Measurements from ENCODE around the gene RASSF1. TPM values are rescaled to one million over a fixed set of nuclear protein-coding genes. Genes with fewer than 3 reads are reported as not detected.

Gene RASSF1
- total RNA-seq, 1 donor from 2014 or later, result 13.8 TPM

GRCh38 chr3:50334339-50335075, 6.1 kb downstream of the RASSF1 start:
- no peak for TF ChIP-seq CTCF (conservative IDR thresholded peaks at IDR 0.05)
- Mint-ChIP-seq H3K9me3 (no peaks in the 10 kb centered on the region), H3K4me1 (ENCODE audit: unreplicated experiment) (peaks cover 19% of the 10 kb centered on the region), H3K27me3 (peaks cover 11% of the 10 kb centered on the region), H3K4me3 (no peak overlapping the region), H3K36me3 (peaks cover 4% of the 10 kb centered on the region), H3K27ac (peak overlapping the region; percentile 39)
- DNase-seq (ENCODE audit: extremely low spot score, unreplicated experiment), result no peak

- Mint-ChIP-seq H3K9me3 (no peaks in the 10 kb centered on the region), H3K4me1 (ENCODE audit: unreplicated experiment) (peaks cover 17% of the 10 kb centered on the region), H3K27me3 (peaks cover 4% of the 10 kb centered on the region), H3K4me3 (no peak overlapping the region), H3K27ac (peak overlapping the region; percentile 39), H3K36me3 (peaks cover 4% of the 10 kb centered on the region)
- TF ChIP-seq CTCF (conservative IDR thresholded peaks at IDR 0.05), result no peak
- DNase-seq (ENCODE audit: extremely low spot score, unreplicated experiment), result no peak
Measured at GRCh38 chr3:50333744-50334328, 6.8 kb downstream of the RASSF1 start.

- Mint-ChIP-seq H3K9me3 (no peaks in the 10 kb centered on the region), H3K27me3 (no peaks in the 10 kb centered on the region), H3K36me3 (peaks cover 3% of the 10 kb centered on the region), H3K4me3 (no peak overlapping the region), H3K27ac (no peak overlapping the region), H3K4me1 (ENCODE audit: unreplicated experiment) (peaks cover 13% of the 10 kb centered on the region)
- no peak for DNase-seq (ENCODE audit: extremely low spot score, unreplicated experiment)
- no peak for TF ChIP-seq CTCF (conservative IDR thresholded peaks at IDR 0.05)
Measured at GRCh38 chr3:50331364-50331907, 9.2 kb downstream of the RASSF1 start.

- Mint-ChIP-seq H3K27ac (no peak overlapping the region), H3K27me3 (no peaks in the 10 kb centered on the region), H3K36me3 (no peaks in the 10 kb centered on the region), H3K9me3 (no peaks in the 10 kb centered on the region), H3K4me1 (ENCODE audit: unreplicated experiment) (peaks cover 7% of the 10 kb centered on the region), H3K4me3 (no peak overlapping the region)
- no peak for TF ChIP-seq CTCF (conservative IDR thresholded peaks at IDR 0.05)
- DNase-seq (ENCODE audit: extremely low spot score, unreplicated experiment), result no peak
Measured at GRCh38 chr3:50330330-50330729, 10.3 kb downstream of the RASSF1 start.

GRCh38 chr3:50327943-50328691, 12.5 kb downstream of the RASSF1 start, which contains the start of gene TUSC2:
TUSC2 (minus strand) TSS chr3:50328223; CDS start chr3:50328099, 124 bp downstream.
- H3K4me1 Mint-ChIP-seq (ENCODE audit: unreplicated experiment), result peaks cover 16% of the 10 kb centered on the region
- H3K4me3 Mint-ChIP-seq, result peak within 1 kb of the TSS; percentile 95

More at GRCh38 chr3:50327943-50328691, 12.5 kb downstream of the RASSF1 start, which contains the start of gene TUSC2:
- peak; percentile 95 for DNase-seq (ENCODE audit: extremely low spot score, unreplicated experiment)
- TF ChIP-seq CTCF (conservative IDR thresholded peaks at IDR 0.05), result no peak
- Mint-ChIP-seq H3K36me3 (peaks cover 4% of the 10 kb centered on the region), H3K9me3 (no peaks in the 10 kb centered on the region), H3K27ac (peak within 1 kb of the TSS; percentile 86), H3K27me3 (no peaks in the 10 kb centered on the region)
